Neural cell (in vitro differentiated cells): ENCODE measurements around the gene DSCAML1.

ENCODE experiments used
- CTCF ChIP-seq: fragments of 450-650 bp; IDR thresholded peaks from 2 replicates; pipeline ENCODE4 v1.5.1; 2014; ENCODE audit warnings: antibody characterized with exemption, mild to moderate bottlenecking, moderate library complexity; ENCODE audit not compliant: poor library complexity, severe bottlenecking
- EZH2 ChIP-seq: fragments of 200-600, 300-800 bp; shearing (Covaris generic), sonication (generic); IDR thresholded peaks from 2 replicates; pipeline ENCODE4 v1.6.1; 2014; ENCODE audit warnings: antibody characterized with exemption, low read length, borderline replicate concordance, mild to moderate bottlenecking; ENCODE audit not compliant: insufficient read depth, poor library complexity, severe bottlenecking
- POLR2AphosphoS5 ChIP-seq: IDR thresholded peaks from 2 replicates; pipeline ENCODE4 v1.6.1; 2012

GRCh38 chr11:117443266-117444186 is 353.5 kb downstream of the DSCAML1 start:
- peak; percentile 82 for TF ChIP-seq CTCF
- TF ChIP-seq POLR2AphosphoS5: no peak
- no peak for TF ChIP-seq EZH2
